CD4-positive, alpha-beta T cell treated with Interleukin-15 for 1 hour (primary cell): ENCODE measurements around the gene TRIM28.
A peak's percentile ranks its signal among the peaks of the same experiment; 100 is the strongest.

Experiments
- DNase-seq: peaks from one replicate; pipeline ENCODE4 v3.0.0-alpha.2; 2020

The TRIM28 gene

GRCh38 chr19:58579473-58580142 is 35.7 kb downstream of the TRIM28 start:
- no peak for DNase-seq

- DNase-seq, result peak; percentile 91
Measured at GRCh38 chr19:58581227-58582141, 37.6 kb downstream of the TRIM28 start.

GRCh38 chr19:58582985-58583384 is 39.1 kb downstream of the TRIM28 start:
- DNase-seq, result no peak

GRCh38 chr19:58584498-58585441 is 40.9 kb downstream of the TRIM28 start:
- DNase-seq, result no peak

GRCh38 chr19:58585442-58586132 is 41.7 kb downstream of the TRIM28 start:
- no peak for DNase-seq

GRCh38 chr19:58586133-58586765 is 42.4 kb downstream of the TRIM28 start:
- no peak for DNase-seq
